GM19025 (cell line): ENCODE measurements around the gene NKX2-8.
"Not testable (repeated sequence)": the region's sequence is repeated elsewhere in the genome, so short reads cannot be mapped to it uniquely, and the experiment has no call there.

ENCODE experiments used
- ATAC-seq: cut with Tn5 transposase; IDR thresholded peaks from one replicate; pipeline ENCODE4 v1.9.1; 2021; ENCODE audit warnings: mild to moderate bottlenecking, low read depth, moderate library complexity; ENCODE audit not compliant: unreplicated experiment

The NKX2-8 gene

DNA sequence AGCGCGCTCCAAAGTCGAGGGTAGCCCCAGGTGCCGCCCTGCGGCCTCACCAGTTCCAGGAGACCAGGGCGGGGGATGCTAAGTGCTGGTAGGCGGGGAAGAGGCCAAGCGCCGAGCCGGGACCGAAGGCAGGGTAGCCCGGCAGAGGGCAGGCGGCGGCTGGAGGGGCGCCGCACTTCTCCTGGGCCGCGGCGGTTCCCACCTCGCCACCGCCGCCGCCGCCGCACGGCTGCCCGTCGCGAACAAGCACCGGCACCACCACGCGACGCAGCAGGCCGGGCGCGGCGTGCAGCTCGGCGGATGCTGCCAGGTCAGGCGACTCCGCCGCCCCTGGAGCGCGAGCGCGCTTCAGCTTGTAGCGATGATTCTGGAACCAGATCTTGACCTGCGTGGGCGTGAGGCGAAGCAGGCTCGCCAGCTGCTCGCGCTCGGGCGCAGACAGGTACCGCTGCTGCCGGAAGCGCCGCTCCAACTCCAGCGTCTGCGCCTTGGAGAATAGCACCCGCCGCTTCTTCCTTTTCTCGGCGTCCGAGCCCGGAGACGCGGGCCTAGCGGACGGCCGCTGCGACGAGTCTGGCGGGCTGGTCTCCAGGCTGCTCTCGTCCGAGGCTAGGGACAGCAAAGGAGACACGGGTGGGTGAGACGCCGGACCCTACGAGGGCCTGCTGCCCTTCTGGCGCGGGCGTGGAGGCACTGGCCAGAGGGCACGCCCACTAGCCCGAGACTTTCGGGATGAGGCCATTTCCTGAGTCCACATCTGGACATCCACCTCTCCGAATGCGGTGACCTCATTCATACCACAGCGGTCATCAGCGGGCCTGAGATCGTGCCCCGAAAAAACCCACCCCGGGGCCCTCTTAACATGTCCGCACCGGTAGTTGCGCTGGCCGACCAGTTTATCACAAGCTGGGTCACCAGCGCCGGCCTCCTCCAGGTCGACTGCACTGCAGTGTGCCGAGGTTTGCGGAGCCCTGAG, 1.3 kb downstream of the NKX2-8 start:
- ATAC-seq: no peak

DNA sequence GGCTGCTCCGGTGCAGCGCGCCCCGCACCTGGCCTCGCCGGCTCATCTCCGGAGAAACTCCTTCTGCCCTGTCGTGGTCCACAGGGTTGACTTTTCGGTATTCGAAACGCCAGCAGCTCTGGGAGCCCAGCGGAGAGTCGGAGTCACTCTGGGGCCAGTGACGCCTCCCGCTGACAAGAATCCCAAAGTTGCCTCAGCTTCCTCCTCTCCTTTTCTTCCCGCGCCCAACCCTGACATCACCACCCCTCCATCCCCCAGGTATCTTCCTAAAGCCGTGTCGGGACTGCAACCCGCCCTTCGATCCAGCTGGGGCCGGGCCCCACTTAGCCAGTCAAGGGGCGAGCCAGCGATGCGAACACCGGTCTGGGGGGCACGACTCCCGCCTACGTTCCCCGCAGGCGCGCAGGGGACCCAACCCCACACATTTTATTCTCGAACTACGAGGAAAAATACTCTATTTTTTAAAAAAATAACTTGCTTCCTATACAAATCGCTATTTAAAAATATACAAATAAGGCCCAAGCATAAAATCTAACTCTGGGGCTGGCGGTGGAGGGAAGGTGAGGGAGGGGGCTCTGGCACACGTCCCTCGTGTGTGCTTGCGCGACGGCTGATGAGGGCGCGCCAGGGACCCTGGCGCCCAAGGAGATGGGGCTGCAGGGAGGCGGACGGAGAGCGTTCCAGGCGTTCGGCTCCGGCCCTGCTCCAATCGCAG, 2.1 kb downstream of the NKX2-8 start:
- no peak for ATAC-seq

GRCh38 chr14:36579573-36580140, 2.8 kb downstream of the NKX2-8 start:
- no peak for ATAC-seq

DNA sequence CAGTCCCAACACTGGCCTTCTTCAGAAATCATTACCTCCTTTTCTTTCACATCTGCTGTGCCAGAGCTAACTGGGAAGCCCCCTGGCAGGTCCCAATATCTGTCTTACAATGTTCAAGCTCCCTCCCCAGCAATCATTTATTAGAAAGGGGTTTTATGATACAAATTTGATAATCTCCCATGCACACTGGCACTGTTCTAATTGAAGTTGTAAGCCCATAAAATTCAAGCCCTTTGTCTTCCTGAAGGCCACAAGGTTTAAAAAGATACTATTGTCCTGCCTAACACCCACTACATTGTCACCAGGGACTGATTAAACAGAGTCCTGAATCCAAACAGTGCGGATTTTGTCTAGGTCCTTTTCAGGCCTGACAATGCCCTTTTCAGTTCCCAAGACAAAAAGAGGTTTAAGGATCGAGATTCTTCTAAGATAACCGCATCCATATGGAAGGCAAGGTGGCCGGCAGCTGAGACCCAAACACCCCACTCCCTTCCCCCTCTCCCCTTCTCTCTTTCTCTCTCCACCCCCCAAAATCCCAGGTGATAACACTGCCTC, 3.3 kb downstream of the NKX2-8 start:
- no peak for ATAC-seq

- no peak for ATAC-seq
Observed at GRCh38 chr14:36570065-36570464, 12.3 kb downstream of the NKX2-8 start.

- no peak for ATAC-seq
Observed at GRCh38 chr14:36556811-36557433, 25.5 kb downstream of the NKX2-8 start.

- ATAC-seq: no peak
Observed at GRCh38 chr14:36555998-36556743, 26.2 kb downstream of the NKX2-8 start.

GRCh38 chr14:36553656-36554260, 28.7 kb downstream of the NKX2-8 start:
- no peak for ATAC-seq

- no peak for ATAC-seq
Observed at GRCh38 chr14:36550899-36551298, 31.5 kb downstream of the NKX2-8 start.

GRCh38 chr14:36544280-36544679, 38.1 kb downstream of the NKX2-8 start:
- ATAC-seq: not testable (repeated sequence)

- no peak for ATAC-seq
Observed at GRCh38 chr14:36538051-36538450, 44.4 kb downstream of the NKX2-8 start.
